GM18505 (cell line): ENCODE data around the gene CACNA1D.

ENCODE experiments used
- ATAC-seq: cut with Tn5 transposase; IDR thresholded peaks from one replicate; pipeline ENCODE4 v1.9.1; 2021; ENCODE audit not compliant: unreplicated experiment
- POLR2A ChIP-seq: IDR thresholded peaks from 4 replicates; pipeline ENCODE4 v1.6.1; 2011; ENCODE audit warnings: borderline replicate concordance; ENCODE audit not compliant: insufficient read depth, insufficient read length; ENCODE audit errors: extremely low read depth

Gene CACNA1D

GRCh38 chr3:53802256-53802880 lies 308.0 kb downstream of the CACNA1D start:
- no peak for ATAC-seq
- TF ChIP-seq POLR2A: no peak

- TF ChIP-seq POLR2A: no peak
- no peak for ATAC-seq
Observed at GRCh38 chr3:53803124-53803815, 308.9 kb downstream of the CACNA1D start.

- no peak for TF ChIP-seq POLR2A
- ATAC-seq: no peak
Observed at GRCh38 chr3:53803816-53804695, 309.6 kb downstream of the CACNA1D start.

- no peak for TF ChIP-seq POLR2A
- peak; percentile 75 for ATAC-seq
Observed at GRCh38 chr3:53804697-53805462, 310.5 kb downstream of the CACNA1D start.

- no peak for ATAC-seq
Observed at GRCh38 chr3:53805463-53806159, 311.2 kb downstream of the CACNA1D start.

GRCh38 chr3:53806182-53807116 lies 312.0 kb downstream of the CACNA1D start:
- ATAC-seq: peak; percentile 38
- no peak for TF ChIP-seq POLR2A

More at GRCh38 chr3:53805463-53806159, 311.2 kb downstream of the CACNA1D start:
- TF ChIP-seq POLR2A: no peak

GRCh38 chr3:53807117-53807810 lies 312.9 kb downstream of the CACNA1D start:
- ATAC-seq: no peak

GRCh38 chr3:53808496-53808895 lies 314.1 kb downstream of the CACNA1D start:
- TF ChIP-seq POLR2A: no peak

More at GRCh38 chr3:53807117-53807810, 312.9 kb downstream of the CACNA1D start:
- TF ChIP-seq POLR2A: no peak

GRCh38 chr3:53809267-53809666 lies 314.9 kb downstream of the CACNA1D start:
- no peak for ATAC-seq
- TF ChIP-seq POLR2A: no peak

More at GRCh38 chr3:53808496-53808895, 314.1 kb downstream of the CACNA1D start:
- ATAC-seq: no peak

GRCh38 chr3:53809764-53810400 lies 315.5 kb downstream of the CACNA1D start:
- ATAC-seq: no peak
- no peak for TF ChIP-seq POLR2A
